Measurements from ENCODE around the gene FBXL13.

FBXL13 gene

GRCh38 chr7:102869195-102869594, 205.4 kb downstream of the FBXL13 start:
- no peak overlapping the region for H3K4me3 ChIP-seq (ENCODE audit: low read length)
- H3K27ac ChIP-seq (ENCODE audit: low read depth, low read length), result no peak overlapping the region
- H3K36me3 ChIP-seq (ENCODE audit: control insufficient read depth, insufficient read depth, low read length), result no peaks in the 10 kb centered on the region
- H4K8ac ChIP-seq (ENCODE audit: low read depth, low read length), result no peak overlapping the region
- no peak overlapping the region for H2BK120ac ChIP-seq (ENCODE audit: low read depth, low read length)
- no peaks in the 10 kb centered on the region for H3K79me1 ChIP-seq (ENCODE audit: low read length)
- no peak overlapping the region for H3K9ac ChIP-seq (ENCODE audit: low read length)
- DNase-seq, result no peak
- H4K5ac ChIP-seq (ENCODE audit: low read length), result no peak overlapping the region
- H3K79me2 ChIP-seq (ENCODE audit: control insufficient read depth, insufficient read depth, low read length), result no peaks in the 10 kb centered on the region
- WGBS (ENCODE audit: extremely low coverage, insufficient coverage, low lambda C conversion rate), result no CpG with 5 or more reads among the region's 5 CpGs
- no peak overlapping the region for H2AK5ac ChIP-seq (ENCODE audit: low read length)
- H3K18ac ChIP-seq (ENCODE audit: low read length), result no peak overlapping the region
- H3K4ac ChIP-seq (ENCODE audit: low read depth, low read length), result no peak overlapping the region
- no peaks in the 10 kb centered on the region for H3K4me1 ChIP-seq (ENCODE audit: control insufficient read depth, low read depth, low read length)
- no peak overlapping the region for H3K23ac ChIP-seq (ENCODE audit: low read length)
- H2BK15ac ChIP-seq (replicated peaks; ENCODE audit: low read depth), result no peak overlapping the region
- H3K56ac ChIP-seq (ENCODE audit: low read length), result no peak overlapping the region
- no peak overlapping the region for H2BK5ac ChIP-seq (ENCODE audit: low read length)
- no peak overlapping the region for H3K4me2 ChIP-seq (ENCODE audit: low read length)
- no peaks in the 10 kb centered on the region for H3K27me3 ChIP-seq (ENCODE audit: insufficient read depth, low read length, poor library complexity)

- Histone ChIP-seq H3K9ac (ENCODE audit: low read length) (no peak overlapping the region), H3K56ac (ENCODE audit: low read length) (no peak overlapping the region), H3K79me1 (ENCODE audit: low read length) (no peaks in the 10 kb centered on the region), H2BK15ac (replicated peaks; ENCODE audit: low read depth) (no peak overlapping the region), H3K4me1 (ENCODE audit: control insufficient read depth, low read depth, low read length) (no peaks in the 10 kb centered on the region), H3K4ac (ENCODE audit: low read depth, low read length) (no peak overlapping the region), H3K4me2 (ENCODE audit: low read length) (no peak overlapping the region), H3K18ac (ENCODE audit: low read length) (no peak overlapping the region), H3K79me2 (ENCODE audit: control insufficient read depth, insufficient read depth, low read length) (no peaks in the 10 kb centered on the region), H4K5ac (ENCODE audit: low read length) (no peak overlapping the region), H4K8ac (ENCODE audit: low read depth, low read length) (no peak overlapping the region), H3K4me3 (ENCODE audit: low read length) (no peak overlapping the region), H2BK5ac (ENCODE audit: low read length) (no peak overlapping the region), H2AK5ac (ENCODE audit: low read length) (no peak overlapping the region), H2BK120ac (ENCODE audit: low read depth, low read length) (no peak overlapping the region), H3K36me3 (ENCODE audit: control insufficient read depth, insufficient read depth, low read length) (no peaks in the 10 kb centered on the region), H3K27ac (ENCODE audit: low read depth, low read length) (no peak overlapping the region), H3K23ac (ENCODE audit: low read length) (no peak overlapping the region), H3K27me3 (ENCODE audit: insufficient read depth, low read length, poor library complexity) (no peaks in the 10 kb centered on the region)
- WGBS (ENCODE audit: extremely low coverage, insufficient coverage, low lambda C conversion rate), result no CpG with 5 or more reads among the region's 3 CpGs
- DNase-seq, result no peak
Observed at GRCh38 chr7:102866535-102867215, 207.9 kb downstream of the FBXL13 start.

- Histone ChIP-seq H2BK5ac (ENCODE audit: low read length) (no peak overlapping the region), H3K27ac (ENCODE audit: low read depth, low read length) (no peak overlapping the region), H3K4me1 (ENCODE audit: control insufficient read depth, low read depth, low read length) (no peaks in the 10 kb centered on the region), H3K4ac (ENCODE audit: low read depth, low read length) (no peak overlapping the region), H4K5ac (ENCODE audit: low read length) (no peak overlapping the region), H3K18ac (ENCODE audit: low read length) (no peak overlapping the region), H3K23ac (ENCODE audit: low read length) (no peak overlapping the region), H3K79me2 (ENCODE audit: control insufficient read depth, insufficient read depth, low read length) (no peaks in the 10 kb centered on the region), H3K4me2 (ENCODE audit: low read length) (no peak overlapping the region), H4K8ac (ENCODE audit: low read depth, low read length) (no peak overlapping the region), H3K9ac (ENCODE audit: low read length) (no peak overlapping the region), H2BK15ac (replicated peaks; ENCODE audit: low read depth) (no peak overlapping the region), H2AK5ac (ENCODE audit: low read length) (no peak overlapping the region), H3K4me3 (ENCODE audit: low read length) (no peak overlapping the region), H2BK120ac (ENCODE audit: low read depth, low read length) (no peak overlapping the region), H3K36me3 (ENCODE audit: control insufficient read depth, insufficient read depth, low read length) (no peaks in the 10 kb centered on the region), H3K27me3 (ENCODE audit: insufficient read depth, low read length, poor library complexity) (no peaks in the 10 kb centered on the region), H3K79me1 (ENCODE audit: low read length) (no peaks in the 10 kb centered on the region), H3K56ac (ENCODE audit: low read length) (no peak overlapping the region)
- DNase-seq, result no peak
- WGBS (ENCODE audit: extremely low coverage, insufficient coverage, low lambda C conversion rate), result no CpG with 5 or more reads among the region's 2 CpGs
Observed at GRCh38 chr7:102864958-102865357, 209.6 kb downstream of the FBXL13 start.

GRCh38 chr7:102860351-102860811, 214.2 kb downstream of the FBXL13 start:
- Histone ChIP-seq H3K4me3 (ENCODE audit: low read length) (no peak overlapping the region), H3K4me2 (ENCODE audit: low read length) (no peak overlapping the region), H2BK5ac (ENCODE audit: low read length) (no peak overlapping the region), H3K9ac (ENCODE audit: low read length) (no peak overlapping the region), H3K36me3 (ENCODE audit: control insufficient read depth, insufficient read depth, low read length) (no peaks in the 10 kb centered on the region), H3K79me1 (ENCODE audit: low read length) (no peaks in the 10 kb centered on the region), H3K4ac (ENCODE audit: low read depth, low read length) (no peak overlapping the region), H3K18ac (ENCODE audit: low read length) (no peak overlapping the region), H3K79me2 (ENCODE audit: control insufficient read depth, insufficient read depth, low read length) (no peaks in the 10 kb centered on the region), H4K5ac (ENCODE audit: low read length) (no peak overlapping the region), H2AK5ac (ENCODE audit: low read length) (no peak overlapping the region), H3K27ac (ENCODE audit: low read depth, low read length) (no peak overlapping the region), H3K4me1 (ENCODE audit: control insufficient read depth, low read depth, low read length) (no peaks in the 10 kb centered on the region), H2BK15ac (replicated peaks; ENCODE audit: low read depth) (no peak overlapping the region), H3K56ac (ENCODE audit: low read length) (no peak overlapping the region), H4K8ac (ENCODE audit: low read depth, low read length) (no peak overlapping the region), H2BK120ac (ENCODE audit: low read depth, low read length) (no peak overlapping the region), H3K27me3 (ENCODE audit: insufficient read depth, low read length, poor library complexity) (no peaks in the 10 kb centered on the region), H3K23ac (ENCODE audit: low read length) (no peak overlapping the region)
- no peak for DNase-seq
- WGBS (ENCODE audit: extremely low coverage, insufficient coverage, low lambda C conversion rate), result no CpG with 5 or more reads among the region's 3 CpGs

GRCh38 chr7:102859799-102860125, 214.8 kb downstream of the FBXL13 start:
- H2BK5ac ChIP-seq (ENCODE audit: low read length), result no peak overlapping the region
- no peak overlapping the region for H3K23ac ChIP-seq (ENCODE audit: low read length)
- no CpG with 5 or more reads among the region's 3 CpGs for WGBS (ENCODE audit: extremely low coverage, insufficient coverage, low lambda C conversion rate)
- H2BK15ac ChIP-seq (replicated peaks; ENCODE audit: low read depth), result no peak overlapping the region
- H2BK120ac ChIP-seq (ENCODE audit: low read depth, low read length), result no peak overlapping the region
- no peaks in the 10 kb centered on the region for H3K79me2 ChIP-seq (ENCODE audit: control insufficient read depth, insufficient read depth, low read length)
- H4K8ac ChIP-seq (ENCODE audit: low read depth, low read length), result no peak overlapping the region
- no peak overlapping the region for H3K9ac ChIP-seq (ENCODE audit: low read length)
- H3K4me3 ChIP-seq (ENCODE audit: low read length), result no peak overlapping the region
- H3K79me1 ChIP-seq (ENCODE audit: low read length), result no peaks in the 10 kb centered on the region
- H3K4me2 ChIP-seq (ENCODE audit: low read length), result no peak overlapping the region
- H4K5ac ChIP-seq (ENCODE audit: low read length), result no peak overlapping the region
- no peaks in the 10 kb centered on the region for H3K27me3 ChIP-seq (ENCODE audit: insufficient read depth, low read length, poor library complexity)
- H3K18ac ChIP-seq (ENCODE audit: low read length), result no peak overlapping the region
- no peak overlapping the region for H3K27ac ChIP-seq (ENCODE audit: low read depth, low read length)
- H3K36me3 ChIP-seq (ENCODE audit: control insufficient read depth, insufficient read depth, low read length), result no peaks in the 10 kb centered on the region
- no peak overlapping the region for H3K4ac ChIP-seq (ENCODE audit: low read depth, low read length)
- no peaks in the 10 kb centered on the region for H3K4me1 ChIP-seq (ENCODE audit: control insufficient read depth, low read depth, low read length)
- DNase-seq, result no peak
- H2AK5ac ChIP-seq (ENCODE audit: low read length), result no peak overlapping the region
- H3K56ac ChIP-seq (ENCODE audit: low read length), result no peak overlapping the region

Data from mesendoderm (in vitro differentiated cells).